GM21447 (cell line): ENCODE measurements around the gene WNT2B.

Experiments used
- ATAC-seq: cut with Tn5 transposase; IDR thresholded peaks from one replicate; pipeline ENCODE4 v1.9.1; 2021; ENCODE audit not compliant: unreplicated experiment

WNT2B gene

GRCh38 chr1:112524986-112525385 is 16.2 kb downstream of the WNT2B start:
- ATAC-seq = no peak

- ATAC-seq = no peak
These were observed 18.7 kb downstream of the WNT2B start for GRCh38 chr1:112527266-112528010.

GRCh38 chr1:112528076-112528475 is 19.3 kb downstream of the WNT2B start:
- ATAC-seq = no peak

GRCh38 chr1:112529301-112529700 is 20.5 kb downstream of the WNT2B start:
- no peak for ATAC-seq

GRCh38 chr1:112530832-112531231 is 22.1 kb downstream of the WNT2B start:
- ATAC-seq = no peak

- no peak for ATAC-seq
These were observed 23.3 kb downstream of the WNT2B start for GRCh38 chr1:112532064-112532463.

- ATAC-seq = no peak
These were observed 24.3 kb downstream of the WNT2B start for GRCh38 chr1:112533029-112533428.

- ATAC-seq = no peak
These were observed 27.8 kb downstream of the WNT2B start for GRCh38 chr1:112536561-112536960.

GRCh38 chr1:112537456-112537855 is 28.7 kb downstream of the WNT2B start:
- ATAC-seq = no peak

- ATAC-seq = no peak
These were observed 30.1 kb downstream of the WNT2B start for GRCh38 chr1:112538883-112539282.

GRCh38 chr1:112540226-112540794 is 31.5 kb downstream of the WNT2B start:
- ATAC-seq = no peak

- no peak for ATAC-seq
These were observed 32.5 kb downstream of the WNT2B start for GRCh38 chr1:112541299-112541698.

- ATAC-seq = no peak
These were observed 33.6 kb downstream of the WNT2B start for GRCh38 chr1:112542206-112542973.

GRCh38 chr1:112544011-112544688 is 35.4 kb downstream of the WNT2B start:
- no peak for ATAC-seq

- no peak for ATAC-seq
These were observed 36.0 kb downstream of the WNT2B start for GRCh38 chr1:112544751-112545150.

- ATAC-seq = no peak
These were observed 37.3 kb downstream of the WNT2B start for GRCh38 chr1:112546076-112546475.

GRCh38 chr1:112548547-112548946 is 39.8 kb downstream of the WNT2B start:
- no peak for ATAC-seq

GRCh38 chr1:112549590-112549989 is 40.8 kb downstream of the WNT2B start:
- ATAC-seq = no peak

GRCh38 chr1:112554411-112554810 is 45.6 kb downstream of the WNT2B start:
- ATAC-seq = no peak

GRCh38 chr1:112557385-112557784 is 48.6 kb downstream of the WNT2B start:
- no peak for ATAC-seq

- no peak for ATAC-seq
These were observed 49.9 kb downstream of the WNT2B start for GRCh38 chr1:112558634-112559033.
